SK-N-SH (cell line): Measurements from ENCODE around the gene PLA2G4E. TPM values are rescaled to one million over a fixed set of nuclear protein-coding genes. Genes with fewer than 3 reads are reported as not detected.

Experiments used
- CTCF ChIA-PET: fragments of 300-600, 350-600 bp; formaldehyde crosslinking; extraction: SDS; loops from one replicate; lab custom pipeline; 2021; lab: Yijun Ruan, JAX
- POLR2A ChIA-PET: fragments of 350-600 bp; sonication (Branson Sonifier 250); formaldehyde crosslinking; extraction: SDS; loops from one replicate; lab custom pipeline; 2020; ENCODE audit warnings: antibody characterized with exemption, inconsistent platforms; lab: Yijun Ruan, JAX
- DNase-seq: peaks from one replicate; pipeline ENCODE4 v3.0.0; 2012
- H2AFZ ChIP-seq: fragments of 200-600 bp; sonication (generic); 2 replicates; pipeline ENCODE4 v1.8.1; 2016; ENCODE audit warnings: antibody characterized with exemption, mild to moderate bottlenecking, low read depth
- H3F3A ChIP-seq: fragments of 200-600 bp; sonication (generic); replicated peaks from 2 replicates; pipeline ENCODE3; 2016; ENCODE audit warnings: antibody characterized with exemption, mild to moderate bottlenecking; ENCODE audit not compliant: insufficient read depth
- H3K27ac ChIP-seq, 2 experiments: fragments of 200-500 bp in 1 of 2; fragments of 200-600 bp in 1 of 2; sonication (Bioruptor generic) in 1 of 2; sonication (generic), shearing (Covaris generic) in 1 of 2; 2 replicates each; pipeline versions ENCODE4 v1.5.1 to v1.6.1; 2014 to 2016; ENCODE audit warnings: low read depth in 2 of 2, inconsistent platforms in 1 of 2, low read length in 1 of 2, mild to moderate bottlenecking in 1 of 2, mixed read lengths in 1 of 2
- H3K27me3 ChIP-seq: fragments of 200-600 bp; sonication (generic), shearing (Covaris generic); 2 replicates; pipeline ENCODE4 v1.6.1; 2016; ENCODE audit warnings: mixed run types; ENCODE audit not compliant: insufficient read depth
- H3K36me3 ChIP-seq, 2 experiments: fragments of 200-500 bp in 1 of 2; fragments of 200-600 bp in 1 of 2; sonication (Bioruptor generic) in 1 of 2; sonication (generic) in 1 of 2; replicated peaks in 1 of 2; 2 replicates each; pipeline versions ENCODE3 to v1.5.1; 2014 to 2016; ENCODE audit warnings: low read length in 1 of 2, mild to moderate bottlenecking in 1 of 2; ENCODE audit not compliant: insufficient read depth in 2 of 2, control insufficient read depth in 1 of 2
- H3K4me1 ChIP-seq, 2 experiments: fragments of 200-500 bp in 1 of 2; fragments of 200-600 bp in 1 of 2; sonication (Bioruptor generic) in 1 of 2; sonication (generic), shearing (Covaris generic) in 1 of 2; 2 replicates each; pipeline versions ENCODE4 v1.5.1 to v1.6.1; 2014 to 2016; ENCODE audit warnings: low read depth in 1 of 2, low read length in 1 of 2, mixed run types in 1 of 2; ENCODE audit not compliant: insufficient read depth in 2 of 2, control insufficient read depth in 1 of 2
- H3K4me2 ChIP-seq: fragments of 200-600 bp; sonication (generic), shearing (Covaris generic); 2 replicates; pipeline ENCODE4 v1.6.1; 2017; ENCODE audit warnings: mixed run types
- H3K4me3 ChIP-seq, 2 experiments: fragments of 200-500 bp in 1 of 2; fragments of 200-600 bp in 1 of 2; sonication (Bioruptor generic) in 1 of 2; sonication (generic), shearing (Covaris generic) in 1 of 2; 2 replicates each; pipeline versions ENCODE4 v1.5.1 to v1.8.1; 2014 to 2016; ENCODE audit warnings: low read depth in 2 of 2, inconsistent platforms in 1 of 2, low read length in 1 of 2, mild to moderate bottlenecking in 1 of 2, mixed read lengths in 1 of 2, moderate library complexity in 1 of 2
- H3K79me2 ChIP-seq: fragments of 200-600 bp; sonication (generic); 2 replicates; pipeline ENCODE4 v1.8.1; 2017; ENCODE audit warnings: mild to moderate bottlenecking; ENCODE audit not compliant: insufficient read depth
- H3K9ac ChIP-seq: fragments of 200-600 bp; sonication (generic); 2 replicates; pipeline ENCODE4 v1.6.1; 2017; ENCODE audit warnings: mixed run types
- H3K9me2 ChIP-seq: fragments of 200-600 bp; sonication (generic); 2 replicates; pipeline ENCODE4 v1.6.1; 2017; ENCODE audit warnings: mixed run types
- H3K9me3 ChIP-seq: fragments of 200-600 bp; sonication (generic); 2 replicates; pipeline ENCODE4 v1.6.1; 2017; ENCODE audit warnings: mixed run types, mild to moderate bottlenecking, moderate library complexity
- H4K20me1 ChIP-seq: fragments of 200-600 bp; sonication (generic); 2 replicates; pipeline ENCODE4 v1.6.1; 2017; ENCODE audit warnings: mild to moderate bottlenecking, mixed run types; ENCODE audit not compliant: insufficient read depth
- ELF1 ChIP-seq: IDR thresholded peaks from 2 replicates; pipeline ENCODE4 v1.4.0; 2012
- FOSL2 ChIP-seq: IDR thresholded peaks from 2 replicates; pipeline ENCODE4 v1.4.0; 2012; ENCODE audit warnings: low read depth, mild to moderate bottlenecking, moderate library complexity, borderline replicate concordance
- GATA2 ChIP-seq: sonication (generic); formaldehyde crosslinking; IDR thresholded peaks from 2 replicates; pipeline ENCODE4 v1.5.0; 2020; ENCODE audit warnings: mild to moderate bottlenecking, missing genetic modification reagents
- MEF2A ChIP-seq: IDR thresholded peaks from 2 replicates; pipeline ENCODE4 v1.4.0; 2012; ENCODE audit warnings: low read depth, borderline replicate concordance
- MXI1 ChIP-seq: IDR thresholded peaks from 2 replicates; pipeline ENCODE4 v1.6.1; 2012; ENCODE audit warnings: mild to moderate bottlenecking, low read depth, low read length, improper control_type of control experiment
- PBX3 ChIP-seq: IDR thresholded peaks from 2 replicates; pipeline ENCODE4; 2012
- RAD21 ChIP-seq: IDR thresholded peaks from 2 replicates; pipeline ENCODE4 v1.6.1; 2012; ENCODE audit warnings: mild to moderate bottlenecking, low read length
- RCOR1 ChIP-seq: fragments of 150-350 bp; IDR thresholded peaks from 2 replicates; pipeline ENCODE4 v1.6.1; 2017; ENCODE audit warnings: antibody characterized with exemption, low read length
- REST ChIP-seq: IDR thresholded peaks from 2 replicates; pipeline ENCODE4 v1.6.1; 2012; ENCODE audit warnings: mild to moderate bottlenecking, low read depth, low read length, moderate library complexity
- USF2 ChIP-seq: fragments of 150-350 bp; IDR thresholded peaks from 2 replicates; pipeline ENCODE4 v1.6.1; 2017; ENCODE audit warnings: antibody characterized with exemption, low read length, low read depth, borderline replicate concordance
- YY1 ChIP-seq: IDR thresholded peaks from 2 replicates; pipeline ENCODE4 v1.4.0; 2012; ENCODE audit warnings: low read depth, mild to moderate bottlenecking
- WGBS: methylation state at CpG from one replicate; pipeline ENCODE4 v1.1.6; 2017; ENCODE audit warnings: low lambda C conversion rate; 5-methylcytosine and 5-hydroxymethylcytosine counted together
- polyA plus RNA-seq, 3 experiments: library from polyadenylated mRNA; depleted of rRNA; stranded (reverse); fragments of >200 nt; gene quantifications; 2 replicates each; pipeline ENCODE4 v1.2.3, GENCODE V29; 2012
- TF ChIP-seq, protein P1 (sequence below): IDR thresholded peaks from 2 replicates; pipeline ENCODE4 v1.4.0; 2012; ENCODE audit warnings: low read depth, borderline replicate concordance

PLA2G4E gene
- polyA plus RNA-seq, 1 of the 3 experiments (the other 2 are of a cell fraction): not detected

- ChIA-PET CTCF (interaction anchor here (1.0 to 11.1 kb wide), 4 partner anchors 10 to 146 kb away, joined by 4 to 172 read pairs (median 86); no protein-coding TSS in a partner anchor), POLR2A (no interaction called here)
- Histone ChIP-seq H3K27me3 (no peaks in the 10 kb centered on the region), H3K4me2 (no peak overlapping the region), H3F3A (no peaks in the 10 kb centered on the region), H3K4me3 (no peak overlapping the region), H4K20me1 (no peaks in the 10 kb centered on the region), H2AFZ (no peak overlapping the region), H3K4me1 (no peaks in the 10 kb centered on the region; a peak in 1 of 4 replicates), H3K9me2 (no peaks in the 10 kb centered on the region), H3K36me3 (no peaks in the 10 kb centered on the region), H3K79me2 (no peaks in the 10 kb centered on the region), H3K27ac (no peak overlapping the region), H3K9ac (no peak overlapping the region), H3K9me3 (no peaks in the 10 kb centered on the region)
- WGBS: 79% methylated on average over 14 of the region's 18 CpGs
- TF ChIP-seq YY1 (no peak), RAD21 (no peak), MXI1 (no peak), MEF2A (no peak), PBX3 (no peak), ELF1 (no peak), REST (no peak), RCOR1 (no peak), FOSL2 (no peak), USF2 (no peak), GATA2 (CRISPR knock-in tag) (no peak)
- TF ChIP-seq, protein P1, sequence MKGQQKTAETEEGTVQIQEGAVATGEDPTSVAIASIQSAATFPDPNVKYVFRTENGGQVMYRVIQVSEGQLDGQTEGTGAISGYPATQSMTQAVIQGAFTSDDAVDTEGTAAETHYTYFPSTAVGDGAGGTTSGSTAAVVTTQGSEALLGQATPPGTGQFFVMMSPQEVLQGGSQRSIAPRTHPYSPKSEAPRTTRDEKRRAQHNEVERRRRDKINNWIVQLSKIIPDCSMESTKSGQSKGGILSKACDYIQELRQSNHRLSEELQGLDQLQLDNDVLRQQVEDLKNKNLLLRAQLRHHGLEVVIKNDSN: no peak
- no peak for DNase-seq
These were observed 28.6 kb downstream of the PLA2G4E start for GRCh38 chr15:41992151-41992802.
